IMR-90 (cell line): ENCODE data around the gene ATP8B4. TPM values are rescaled to one million over a fixed set of nuclear protein-coding genes. Genes with fewer than 3 reads are reported as not detected.
A peak's percentile ranks its signal among the peaks of the same experiment; 100 is the strongest.

Experiments
- ATAC-seq: fragments of 200-7000 bp; cut with Tn5 transposase; 2 replicates; pipeline ENCODE4 v1.9.1; 2020; ENCODE audit warnings: low read depth, mild to moderate bottlenecking, moderate library complexity
- BruUV-seq: library from RNA; stranded (reverse); fragments of 400-500 nt; replicated peaks from 2 replicates; lab custom pipeline; 2021; lab: Mats Ljungman, UMichigan
- CTCF ChIA-PET: fragments of 300-600 bp; formaldehyde crosslinking; extraction: SDS; loops from one replicate; lab custom pipeline; 2021; ENCODE audit warnings: antibody characterized with exemption; lab: Yijun Ruan, JAX
- POLR2A ChIA-PET: fragments of 300-600 bp; sonication (Branson Sonifier 250); formaldehyde crosslinking; loops from one replicate; lab custom pipeline; 2022; ENCODE audit warnings: antibody characterized with exemption; ENCODE audit not compliant: unreplicated experiment; lab: Charles Lee
- DNase-seq: peaks from one replicate; pipeline ENCODE4 v3.0.0; 2013
- H2AFZ ChIP-seq: replicated peaks from 2 replicates; pipeline ENCODE3; 2013; ENCODE audit warnings: low read length, mild to moderate bottlenecking; ENCODE audit not compliant: poor library complexity
- H2AK5ac ChIP-seq: 2 replicates; pipeline ENCODE4 v1.6.1; 2013; ENCODE audit warnings: low read depth, low read length, inconsistent platforms
- H2AK9ac ChIP-seq: replicated peaks from 2 replicates; pipeline ENCODE3; 2013; ENCODE audit warnings: mild to moderate bottlenecking, low read depth, low read length, moderate library complexity; ENCODE audit not compliant: poor library complexity
- H2BK120ac ChIP-seq: 2 replicates; pipeline ENCODE4 v1.6.1; 2013; ENCODE audit warnings: low read depth, low read length, inconsistent platforms
- H2BK15ac ChIP-seq: 3 replicates; pipeline ENCODE4 v1.6.1; 2013; ENCODE audit warnings: low read depth, low read length, inconsistent platforms
- H2BK20ac ChIP-seq: 2 replicates; pipeline ENCODE4 v1.6.1; 2013; ENCODE audit warnings: low read depth, mild to moderate bottlenecking, inconsistent platforms, low read length, moderate library complexity
- H2BK5ac ChIP-seq: 2 replicates; pipeline ENCODE4 v1.6.1; 2013; ENCODE audit warnings: mild to moderate bottlenecking, low read depth, low read length, inconsistent platforms; ENCODE audit not compliant: poor library complexity, severe bottlenecking
- H3K14ac ChIP-seq: replicated peaks from 2 replicates; pipeline ENCODE4 v1.6.1; 2013; ENCODE audit warnings: low read depth, low read length, inconsistent platforms
- H3K18ac ChIP-seq: 2 replicates; pipeline ENCODE4 v1.6.1; 2013; ENCODE audit warnings: low read depth, low read length, control low read depth
- H3K23ac ChIP-seq: 2 replicates; pipeline ENCODE4 v1.6.1; 2013; ENCODE audit warnings: low read depth, low read length, inconsistent platforms
- H3K27ac ChIP-seq: 2 replicates; pipeline ENCODE4 v1.5.1; 2013; ENCODE audit warnings: mild to moderate bottlenecking, control low read depth, low read length; ENCODE audit not compliant: insufficient read depth
- H3K27me3 ChIP-seq: 2 replicates; pipeline ENCODE4 v1.6.1; 2013; ENCODE audit warnings: low read length; ENCODE audit not compliant: control insufficient read depth, insufficient read depth
- H3K36me3 ChIP-seq: 2 replicates; pipeline ENCODE4 v1.6.1; 2013; ENCODE audit warnings: low read length, mixed read lengths; ENCODE audit not compliant: control insufficient read depth, insufficient read depth
- H3K4ac ChIP-seq: 2 replicates; pipeline ENCODE4 v1.6.1; 2013; ENCODE audit warnings: low read depth, low read length, inconsistent platforms
- H3K4me1 ChIP-seq: 2 replicates; pipeline ENCODE4 v1.6.1; 2013; ENCODE audit warnings: low read length, mixed read lengths; ENCODE audit not compliant: control insufficient read depth, insufficient read depth
- H3K4me2 ChIP-seq: 2 replicates; pipeline ENCODE4 v1.6.1; 2013; ENCODE audit warnings: low read depth, mild to moderate bottlenecking, control low read depth, low read length, moderate library complexity
- H3K4me3 ChIP-seq: 2 replicates; pipeline ENCODE4 v1.5.1; 2013; ENCODE audit warnings: low read depth, mild to moderate bottlenecking, control low read depth, low read length, moderate library complexity; ENCODE audit not compliant: insufficient read depth
- H3K56ac ChIP-seq: 2 replicates; pipeline ENCODE4 v1.6.1; 2013; ENCODE audit warnings: low read length, inconsistent platforms; ENCODE audit not compliant: insufficient read depth; ENCODE audit errors: extremely low read depth
- H3K79me1 ChIP-seq, 2 experiments: 2 replicates each; pipeline ENCODE4 v1.6.1; 2013; ENCODE audit warnings: low read length in 2 of 2, inconsistent platforms in 1 of 2, low read depth in 1 of 2
- H3K9ac ChIP-seq: 2 replicates; pipeline ENCODE4 v1.6.1; 2013; ENCODE audit warnings: low read depth, low read length, control low read depth
- H3K9me1 ChIP-seq: 2 replicates; pipeline ENCODE4 v1.6.1; 2013; ENCODE audit warnings: low read length, inconsistent platforms; ENCODE audit not compliant: insufficient read depth
- H3K9me3 ChIP-seq: 2 replicates; pipeline ENCODE4 v1.6.1; 2013; ENCODE audit warnings: low read length; ENCODE audit not compliant: control insufficient read depth, insufficient read depth
- H4K20me1 ChIP-seq: 2 replicates; pipeline ENCODE4 v1.6.1; 2013; ENCODE audit warnings: low read length, inconsistent platforms; ENCODE audit not compliant: insufficient read depth
- H4K5ac ChIP-seq: 2 replicates; pipeline ENCODE4 v1.6.1; 2013; ENCODE audit warnings: mild to moderate bottlenecking, low read depth, low read length, control low read depth
- H4K8ac ChIP-seq, 2 experiments: 2 replicates each; pipeline ENCODE4 v1.6.1; 2013; ENCODE audit warnings: low read depth in 2 of 2, low read length in 2 of 2, control low read depth in 1 of 2, inconsistent platforms in 1 of 2
- H4K91ac ChIP-seq: 2 replicates; pipeline ENCODE4 v1.6.1; 2013; ENCODE audit warnings: low read depth, low read length, inconsistent platforms; ENCODE audit not compliant: insufficient read depth
- BHLHE40 ChIP-seq: fragments of 150-350 bp; IDR thresholded peaks from 2 replicates; pipeline ENCODE4 v1.6.1; 2016; ENCODE audit warnings: mild to moderate bottlenecking, low read depth, low read length
- CHD1 ChIP-seq: IDR thresholded peaks from 2 replicates; pipeline ENCODE4 v1.6.1; 2012; ENCODE audit warnings: low read depth, low read length, improper control_type of control experiment
- FOS ChIP-seq: fragments of 150-350 bp; IDR thresholded peaks from 2 replicates; pipeline ENCODE4 v1.6.1; 2016; ENCODE audit warnings: low read depth, low read length
- MAFK ChIP-seq: IDR thresholded peaks from 2 replicates; pipeline ENCODE4 v1.6.1; 2012; ENCODE audit warnings: low read depth, low read length, improper control_type of control experiment
- MXI1 ChIP-seq: IDR thresholded peaks from 2 replicates; pipeline ENCODE4 v1.6.1; 2012; ENCODE audit warnings: low read depth, mild to moderate bottlenecking, low read length, moderate library complexity, borderline replicate concordance
- POLR2A ChIP-seq: IDR thresholded peaks from 2 replicates; pipeline ENCODE4 v1.6.1; 2012; ENCODE audit warnings: mild to moderate bottlenecking, low read depth, low read length
- SMC3 ChIP-seq: fragments of 150-350 bp; IDR thresholded peaks from 2 replicates; pipeline ENCODE4 v1.6.1; 2016; ENCODE audit warnings: low read depth, mild to moderate bottlenecking, antibody characterized with exemption, low read length, moderate library complexity
- WGBS, 2 experiments: methylation state at CpG; one replicate each; pipeline versions ENCODE4 v1.1.5 to v1.1.7; 2013; ENCODE audit warnings: missing lambda C conversion rate in 2 of 2; ENCODE audit not compliant: insufficient read length in 1 of 2; ENCODE audit errors: extremely low coverage in 2 of 2; 5-methylcytosine and 5-hydroxymethylcytosine counted together
- dilution Hi-C: fragments of 300-500 bp; cut with HindIII; formaldehyde crosslinking; loops from one replicate; pipeline ENCODE4 v1.14.3; 2018; ENCODE audit warnings: low sequenced_read_pairs; ENCODE audit not compliant: unreplicated experiment
- in situ Hi-C: fragments of 300-500 bp; cut with MboI; formaldehyde crosslinking; loops from 3 replicates; pipeline ENCODE4 v1.14.3; 2019; ENCODE audit warnings: low sequenced_read_pairs, inconsistent platforms, mixed read lengths
- intact Hi-C: fragments of 100-400 bp; cut with micrococcal nuclease; formaldehyde crosslinking; loops from 2 replicates; pipeline ENCODE4 v1.10.0; 2022
- polyA plus RNA-seq, 3 experiments: library from polyadenylated mRNA; depleted of rRNA; stranded (reverse); fragments of >200 nt; gene quantifications; 2 replicates each; pipeline ENCODE4 v1.2.3, GENCODE V29; 2012; ENCODE audit warnings: low replicate concordance in 1 of 3
- total RNA-seq: library from RNA; depleted of rRNA; stranded (reverse); fragments of >200 nt; gene quantifications from 2 replicates; pipeline ENCODE4 v1.2.3, GENCODE V29; 2012
- TF ChIP-seq, protein P1 (sequence below): fragments of 150-350 bp; IDR thresholded peaks from 2 replicates; pipeline ENCODE4 v1.6.1; 2017; ENCODE audit warnings: mild to moderate bottlenecking, antibody characterized with exemption, low read length, low read depth

ATP8B4 gene
- total and polyA plus RNA-seq, 2 of the 4 experiments (the other 2 are of a cell fraction) = 0.12 to 0.54 TPM

GRCh38 chr15:49908236-49908932 is 210.6 kb downstream of the ATP8B4 start:
- dilution Hi-C loops = no loop called here
- CTCF ChIA-PET = no interaction called here
- no peak overlapping the region for H3K4me3 ChIP-seq

More at GRCh38 chr15:49908236-49908932, 210.6 kb downstream of the ATP8B4 start:
- H2BK20ac ChIP-seq = no peak overlapping the region
- H3K9me1 ChIP-seq = peaks cover 2% of the 10 kb centered on the region
- no peak overlapping the region for H3K18ac ChIP-seq
- in situ Hi-C loops = loop anchor here (25.0 kb wide), 1 partner anchor 671 kb away; no protein-coding TSS in a partner anchor
- no peak for TF ChIP-seq CHD1
- no peak for TF ChIP-seq SMC3
- no peak for TF ChIP-seq FOS
- no peak for TF ChIP-seq MXI1
- TF ChIP-seq, protein P1, sequence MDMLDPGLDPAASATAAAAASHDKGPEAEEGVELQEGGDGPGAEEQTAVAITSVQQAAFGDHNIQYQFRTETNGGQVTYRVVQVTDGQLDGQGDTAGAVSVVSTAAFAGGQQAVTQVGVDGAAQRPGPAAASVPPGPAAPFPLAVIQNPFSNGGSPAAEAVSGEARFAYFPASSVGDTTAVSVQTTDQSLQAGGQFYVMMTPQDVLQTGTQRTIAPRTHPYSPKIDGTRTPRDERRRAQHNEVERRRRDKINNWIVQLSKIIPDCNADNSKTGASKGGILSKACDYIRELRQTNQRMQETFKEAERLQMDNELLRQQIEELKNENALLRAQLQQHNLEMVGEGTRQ = no peak
- no peak for TF ChIP-seq POLR2A
- no peak for TF ChIP-seq MAFK
- no peak for TF ChIP-seq BHLHE40
- H3K79me1 ChIP-seq = no peaks in the 10 kb centered on the region
- H4K8ac ChIP-seq = no peak overlapping the region
- no peaks in the 10 kb centered on the region for H4K20me1 ChIP-seq
- no peak overlapping the region for H2BK120ac ChIP-seq
- H2AFZ ChIP-seq = no peak overlapping the region
- H3K14ac ChIP-seq = no peak overlapping the region
- no peak overlapping the region for H4K91ac ChIP-seq
- no TSS peak for BruUV-seq
- H3K4me1 ChIP-seq = peaks cover 6% of the 10 kb centered on the region
- no peaks in the 10 kb centered on the region for H3K36me3 ChIP-seq
- no peak overlapping the region for H3K23ac ChIP-seq
- 83% methylated on average over 1 of the region's 2 CpGs; no CpG with 5 or more reads in 1 of the 2 experiments for WGBS, 2 experiments
- H2AK9ac ChIP-seq = no peak overlapping the region
- no peak overlapping the region for H3K4me2 ChIP-seq
- peaks cover 2% of the 10 kb centered on the region; the same call in 1 of the 2 replicates for H3K9me3 ChIP-seq
- H3K4ac ChIP-seq = no peak overlapping the region
- POLR2A ChIA-PET = no interaction called here
- ATAC-seq (no peak), DNase-seq (no peak)
- intact Hi-C loops = no loop called here
- H3K9ac ChIP-seq = no peak overlapping the region
- 0 out of 2 replicates have a peak overlapping the region, but pooled peaks have one; percentile 27 for H2AK5ac ChIP-seq
- H4K5ac ChIP-seq = no peak overlapping the region
- no peak overlapping the region for H3K27ac ChIP-seq
- no peak overlapping the region for H2BK5ac ChIP-seq
- no peaks in the 10 kb centered on the region for H3K27me3 ChIP-seq
- H3K56ac ChIP-seq = no peak overlapping the region
- no peak overlapping the region; the same call in 2 of the 3 replicates for H2BK15ac ChIP-seq
